HepG2 (cell line): Measurements from ENCODE around the gene FAM168A. TPM values are rescaled to one million over a fixed set of nuclear protein-coding genes. Genes with fewer than 3 reads are reported as not detected.

Experiments
- ATAC-seq: fragments of 200-7000 bp; cut with Tn5 transposase; 3 replicates; pipeline ENCODE4 v1.9.1; 2020; ENCODE audit warnings: mild to moderate bottlenecking, moderate library complexity
- BruUV-seq: library from RNA; stranded (reverse); fragments of 400-500 nt; replicated peaks from 2 replicates; lab custom pipeline; 2021; lab: Mats Ljungman, UMichigan
- CTCF ChIA-PET: fragments of 300-600 bp; formaldehyde crosslinking; extraction: SDS; loops from one replicate; lab custom pipeline; 2021; ENCODE audit warnings: low total read pairs, inconsistent platforms, low intra/inter-chr PET ratio; lab: Yijun Ruan, JAX
- POLR2A ChIA-PET: fragments of 350-600 bp; sonication (Branson Sonifier 250); formaldehyde crosslinking; loops from one replicate; lab custom pipeline; 2020; ENCODE audit warnings: antibody characterized with exemption, inconsistent platforms; lab: Yijun Ruan, JAX
- DNase-seq: peaks from one replicate; pipeline ENCODE4 v3.0.0-alpha.2; 2015; ENCODE audit warnings: low spot score
- FAIRE-seq: peaks from 3 replicates; lab custom pipeline; 2011; peaks lifted over from hg19 to GRCh38; lab: Jason Lieb, UNC
- H2AFZ ChIP-seq: one replicate; pipeline ENCODE4 v1.6.1; 2011; ENCODE audit warnings: low read length, inconsistent platforms
- H3K27ac ChIP-seq: fragments of 300-600 bp; 3 replicates; pipeline ENCODE4 v1.8.0; 2011; ENCODE audit warnings: mixed run types, mild to moderate bottlenecking, mixed read lengths, low read length, inconsistent platforms; ENCODE audit not compliant: insufficient read depth; ENCODE audit errors: extremely low read length
- H3K27me3 ChIP-seq, 2 experiments: fragments of 200-600 bp in 1 of 2; 2 replicates in 1 of 2; 3 replicates in 1 of 2; pipeline versions ENCODE4 v1.6.0 to v1.8.0; 2011; ENCODE audit warnings: low read length in 2 of 2, mild to moderate bottlenecking in 2 of 2, moderate library complexity in 2 of 2, inconsistent platforms in 1 of 2; ENCODE audit not compliant: insufficient read depth in 2 of 2, control insufficient read depth in 1 of 2
- H3K36me3 ChIP-seq, 2 experiments: fragments of 200-600 bp in 1 of 2; replicated peaks in 1 of 2; 2 replicates in 1 of 2; 3 replicates in 1 of 2; pipeline versions ENCODE4 v1.5.1 to v1.8.0; 2011; ENCODE audit warnings: low read length in 2 of 2, inconsistent platforms in 1 of 2; ENCODE audit not compliant: insufficient read depth in 2 of 2, control insufficient read depth in 1 of 2
- H3K4me1 ChIP-seq: 2 replicates; pipeline ENCODE4 v1.5.1; 2012; ENCODE audit warnings: low read length, inconsistent platforms; ENCODE audit not compliant: insufficient read depth
- H3K4me2 ChIP-seq: 2 replicates; pipeline ENCODE4 v1.6.0; 2011; ENCODE audit warnings: low read depth, low read length, inconsistent platforms
- H3K4me3 ChIP-seq, 3 experiments: fragments of 200-600 bp in 1 of 3; sonication (generic), shearing (Covaris generic) in 1 of 3; replicated peaks in 1 of 3; 2 replicates each; pipeline ENCODE4 v1.5.1; 2011 to 2016; ENCODE audit warnings: low read length in 3 of 3, inconsistent platforms in 2 of 3, low read depth in 2 of 3, mild to moderate bottlenecking in 2 of 3, control low read depth in 1 of 3, mixed read lengths in 1 of 3; ENCODE audit not compliant: insufficient read depth in 1 of 3
- H3K79me2 ChIP-seq: one replicate; pipeline ENCODE4 v1.6.1; 2011; ENCODE audit warnings: low read length, inconsistent platforms; ENCODE audit not compliant: insufficient read depth
- H3K9ac ChIP-seq: 2 replicates; pipeline ENCODE4 v1.6.0; 2011; ENCODE audit warnings: mild to moderate bottlenecking, low read depth, low read length, inconsistent platforms; ENCODE audit not compliant: insufficient read depth
- H3K9me3 ChIP-seq: 2 replicates; pipeline ENCODE4 v1.5.1; 2012; ENCODE audit warnings: mild to moderate bottlenecking, low read length
- H4K20me1 ChIP-seq: 2 replicates; pipeline ENCODE4 v1.6.0; 2011; ENCODE audit warnings: inconsistent platforms, mild to moderate bottlenecking, low read length, moderate library complexity; ENCODE audit not compliant: insufficient read depth
- ELF1 ChIP-seq: sonication (generic); formaldehyde crosslinking; IDR thresholded peaks from 2 replicates; pipeline ENCODE4 v1.4.0; 2020; ENCODE audit warnings: missing genetic modification reagents
- TGIF2 ChIP-seq: IDR thresholded peaks from 2 replicates; pipeline ENCODE4 v1.6.1; 2016; ENCODE audit warnings: control low read depth, missing compliant biosample characterization
- ZNF841 ChIP-seq: sonication (generic); formaldehyde crosslinking; IDR thresholded peaks from 2 replicates; pipeline ENCODE4 v1.8.1; 2023; ENCODE audit warnings: missing genetic modification reagents, borderline replicate concordance
- ZSCAN22 ChIP-seq: sonication (generic); formaldehyde crosslinking; IDR thresholded peaks from 2 replicates; pipeline ENCODE4 v1.4.0; 2020; ENCODE audit warnings: mild to moderate bottlenecking, missing genetic modification reagents
- WGBS: methylation state at CpG from one replicate; pipeline ENCODE4 v1.1.6; 2017; ENCODE audit warnings: low lambda C conversion rate; 5-methylcytosine and 5-hydroxymethylcytosine counted together
- in situ Hi-C: cut with HindIII; loops from 2 replicates; pipeline ENCODE4 v1.10.0; 2017; ENCODE audit warnings: low pct_unique_long_range_greater_than_20kb; ENCODE audit not compliant: extremely low pct_ligation_motif_present
- intact Hi-C: fragments of 100-400 bp; cut with micrococcal nuclease; formaldehyde crosslinking; loops from one replicate; pipeline ENCODE4 v1.10.0; 2022; ENCODE audit not compliant: unreplicated experiment
- polyA plus RNA-seq, 8 experiments: library from polyadenylated mRNA; depleted of rRNA in 3 of 8; stranded (reverse) in 7 of 8; unstranded in 1 of 8; fragments of >200 nt; fragmentation: Illumina TruSeq in 4 of 8; extraction: Trizol in 4 of 8; gene quantifications; 2 replicates each; pipeline versions ENCODE4 v1.2.1 to v1.2.3, GENCODE V29; 2011 to 2016; ENCODE audit warnings: low read depth in 4 of 8, missing spikeins in 1 of 8, mixed read lengths in 1 of 8; ENCODE audit not compliant: insufficient read depth in 1 of 8
- total RNA-seq, 5 experiments: library from RNA; depleted of rRNA; stranded (reverse); fragments of >200 nt; fragmentation: Illumina TruSeq; extraction: Trizol; gene quantifications; 2 replicates each; pipeline ENCODE4 v1.2.3, GENCODE V29; 2016; ENCODE audit warnings: low read depth in 1 of 5
- TF ChIP-seq, protein P1 (sequence below): sonication (generic); formaldehyde crosslinking; IDR thresholded peaks from 2 replicates; pipeline ENCODE4 v1.9.0; 2021; ENCODE audit warnings: missing genetic modification reagents, mild to moderate bottlenecking, borderline replicate concordance
- TF ChIP-seq, protein P2 (sequence below): sonication (generic); formaldehyde crosslinking; IDR thresholded peaks from 2 replicates; pipeline ENCODE4 v1.4.0; 2020; ENCODE audit warnings: missing genetic modification reagents

FAM168A gene
- total and polyA plus RNA-seq, 2 of the 13 experiments (the other 11 are each of a cell fraction or from before 2014, with no cell fraction given) = 13.9 to 15.8 TPM

DNA sequence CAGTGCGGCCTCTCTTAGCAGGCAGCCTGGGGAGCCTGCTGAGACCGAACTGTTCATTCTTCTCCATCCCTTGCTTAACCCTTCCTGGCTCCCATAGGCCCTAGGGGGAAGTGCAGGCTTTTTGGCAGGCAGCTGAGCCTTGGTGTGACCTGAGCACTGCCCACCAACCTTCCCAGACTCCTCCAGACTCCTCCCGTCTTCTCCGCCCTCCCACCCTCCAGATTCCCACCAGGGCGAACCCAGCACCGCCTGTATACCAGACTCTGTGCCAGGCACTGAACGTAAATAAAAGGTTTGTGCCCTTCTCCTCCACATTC, 213.8 kb downstream of the FAM168A start (continued):
- TF ChIP-seq, protein P1, sequence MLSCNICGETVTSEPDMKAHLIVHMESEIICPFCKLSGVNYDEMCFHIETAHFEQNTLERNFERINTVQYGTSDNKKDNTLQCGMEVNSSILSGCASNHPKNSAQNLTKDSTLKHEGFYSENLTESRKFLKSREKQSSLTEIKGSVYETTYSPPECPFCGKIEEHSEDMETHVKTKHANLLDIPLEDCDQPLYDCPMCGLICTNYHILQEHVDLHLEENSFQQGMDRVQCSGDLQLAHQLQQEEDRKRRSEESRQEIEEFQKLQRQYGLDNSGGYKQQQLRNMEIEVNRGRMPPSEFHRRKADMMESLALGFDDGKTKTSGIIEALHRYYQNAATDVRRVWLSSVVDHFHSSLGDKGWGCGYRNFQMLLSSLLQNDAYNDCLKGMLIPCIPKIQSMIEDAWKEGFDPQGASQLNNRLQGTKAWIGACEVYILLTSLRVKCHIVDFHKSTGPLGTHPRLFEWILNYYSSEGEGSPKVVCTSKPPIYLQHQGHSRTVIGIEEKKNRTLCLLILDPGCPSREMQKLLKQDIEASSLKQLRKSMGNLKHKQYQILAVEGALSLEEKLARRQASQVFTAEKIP (CRISPR knock-in tag) = no peak
- no peak for TF ChIP-seq ELF1
- no peak for TF ChIP-seq ZNF841
- TF ChIP-seq, all 625 proteins: peak for 0

DNA sequence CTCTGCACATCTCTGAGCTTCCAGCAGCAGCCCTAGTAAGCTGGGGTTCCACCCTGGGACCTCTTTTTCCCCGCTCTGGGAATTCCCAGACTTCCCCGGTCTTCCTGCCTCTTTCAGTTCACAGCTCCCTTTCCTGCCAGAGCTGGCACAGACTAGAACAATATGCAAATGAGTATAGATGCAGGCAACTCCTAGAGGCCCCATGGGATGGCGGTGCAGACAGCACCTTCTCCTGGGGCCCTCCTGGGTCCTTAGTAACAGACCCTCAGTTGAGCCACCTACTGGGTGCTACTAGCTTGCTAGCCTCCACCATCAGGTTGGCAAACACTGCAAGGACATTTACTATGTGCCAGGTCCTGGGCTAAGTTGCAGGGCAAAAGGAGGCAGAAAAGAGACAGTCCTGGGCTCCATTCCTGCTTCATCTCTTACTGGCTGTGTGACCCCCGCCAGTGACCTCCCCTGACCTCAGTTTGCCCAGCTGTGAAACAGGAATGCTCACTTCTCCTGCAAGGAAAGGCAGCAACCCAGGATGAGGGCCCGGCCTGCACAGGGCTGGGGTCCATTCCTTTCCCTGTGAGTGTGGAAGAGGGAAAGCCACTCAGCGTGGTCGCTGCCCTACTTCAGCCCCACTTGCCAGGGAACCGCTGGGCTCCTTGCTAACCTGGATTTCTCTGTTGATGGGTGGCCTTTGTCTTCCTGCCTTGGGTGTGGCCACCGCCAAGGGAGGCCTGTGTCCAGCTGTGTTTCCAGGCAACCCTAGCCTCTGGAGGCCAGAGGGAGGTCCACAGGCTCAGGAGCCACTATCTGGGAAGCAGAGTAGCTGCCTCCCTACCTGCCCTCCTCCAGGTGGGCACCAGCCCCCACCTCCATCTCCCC, 214.4 kb downstream of the FAM168A start:
- peaks cover 13% of the 10 kb centered on the region for H3K79me2 ChIP-seq
- ChIA-PET CTCF (no interaction called here), POLR2A (interaction anchor here (1.1 kb wide), 1 partner anchor 76 kb away, joined by 4 read pairs; no protein-coding TSS in a partner anchor)
- H3K9ac ChIP-seq = no peak overlapping the region
- no peak for DNase-seq
- no peak overlapping the region for H3K4me3 ChIP-seq
- H3K9me3 ChIP-seq = no peaks in the 10 kb centered on the region
- no peaks in the 10 kb centered on the region for H4K20me1 ChIP-seq
- in situ Hi-C loops (no loop called here), intact Hi-C loops (no loop called here)
- no peaks in the 10 kb centered on the region for H3K36me3 ChIP-seq
- 96% methylated on average over 9 of the region's 9 CpGs for WGBS
- H3K4me2 ChIP-seq = no peak overlapping the region
- TF ChIP-seq, protein P2, sequence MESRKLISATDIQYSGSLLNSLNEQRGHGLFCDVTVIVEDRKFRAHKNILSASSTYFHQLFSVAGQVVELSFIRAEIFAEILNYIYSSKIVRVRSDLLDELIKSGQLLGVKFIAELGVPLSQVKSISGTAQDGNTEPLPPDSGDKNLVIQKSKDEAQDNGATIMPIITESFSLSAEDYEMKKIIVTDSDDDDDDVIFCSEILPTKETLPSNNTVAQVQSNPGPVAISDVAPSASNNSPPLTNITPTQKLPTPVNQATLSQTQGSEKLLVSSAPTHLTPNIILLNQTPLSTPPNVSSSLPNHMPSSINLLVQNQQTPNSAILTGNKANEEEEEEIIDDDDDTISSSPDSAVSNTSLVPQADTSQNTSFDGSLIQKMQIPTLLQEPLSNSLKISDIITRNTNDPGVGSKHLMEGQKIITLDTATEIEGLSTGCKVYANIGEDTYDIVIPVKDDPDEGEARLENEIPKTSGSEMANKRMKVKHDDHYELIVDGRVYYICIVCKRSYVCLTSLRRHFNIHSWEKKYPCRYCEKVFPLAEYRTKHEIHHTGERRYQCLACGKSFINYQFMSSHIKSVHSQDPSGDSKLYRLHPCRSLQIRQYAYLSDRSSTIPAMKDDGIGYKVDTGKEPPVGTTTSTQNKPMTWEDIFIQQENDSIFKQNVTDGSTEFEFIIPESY (CRISPR knock-in tag) = peak; percentile 28; the same call in 1 of the 2 replicates
- TF ChIP-seq TGIF2 (CRISPR knock-in tag) (no peak), ZSCAN22 (CRISPR knock-in tag) (peak; percentile 89)
- H3K4me1 ChIP-seq = peaks cover 21% of the 10 kb centered on the region
- no peak for FAIRE-seq
- no peak for ATAC-seq
- no peaks in the 10 kb centered on the region for H3K27me3 ChIP-seq
- no peak overlapping the region for H3K27ac ChIP-seq
- BruUV-seq = no TSS peak
- H2AFZ ChIP-seq = no peak overlapping the region
